Fibroblast of the aortic adventitia (primary cell): ENCODE results near the gene LITAFD. TPM values are rescaled to one million over a fixed set of nuclear protein-coding genes. Genes with fewer than 3 reads are reported as not detected.
"Not testable (repeated sequence)": the region's sequence is repeated elsewhere in the genome, so short reads cannot be mapped to it uniquely, and the experiment has no call there.

Experiments
- DNase-seq: peaks from one replicate; pipeline ENCODE4 v3.0.0-alpha.2; 2010; ENCODE audit warnings: low read depth
- H3K4me3 ChIP-seq: 2 replicates; pipeline ENCODE4 v1.5.1; 2011; ENCODE audit warnings: low read depth, mild to moderate bottlenecking, control low read depth, low read length, moderate library complexity
- CTCF ChIP-seq: IDR thresholded peaks from 2 replicates; pipeline ENCODE4 v1.5.1; 2011; ENCODE audit warnings: mild to moderate bottlenecking, low read length, control low read depth, inconsistent platforms; ENCODE audit not compliant: insufficient read depth
- total RNA-seq: library from RNA; depleted of rRNA; stranded (reverse); fragments of >200 nt; gene quantifications from 2 replicates; pipeline ENCODE4 v1.2.3, GENCODE V29; 2012; ENCODE audit warnings: low replicate concordance

Gene LITAFD
- total RNA-seq, 1 donor: not detected

DNA sequence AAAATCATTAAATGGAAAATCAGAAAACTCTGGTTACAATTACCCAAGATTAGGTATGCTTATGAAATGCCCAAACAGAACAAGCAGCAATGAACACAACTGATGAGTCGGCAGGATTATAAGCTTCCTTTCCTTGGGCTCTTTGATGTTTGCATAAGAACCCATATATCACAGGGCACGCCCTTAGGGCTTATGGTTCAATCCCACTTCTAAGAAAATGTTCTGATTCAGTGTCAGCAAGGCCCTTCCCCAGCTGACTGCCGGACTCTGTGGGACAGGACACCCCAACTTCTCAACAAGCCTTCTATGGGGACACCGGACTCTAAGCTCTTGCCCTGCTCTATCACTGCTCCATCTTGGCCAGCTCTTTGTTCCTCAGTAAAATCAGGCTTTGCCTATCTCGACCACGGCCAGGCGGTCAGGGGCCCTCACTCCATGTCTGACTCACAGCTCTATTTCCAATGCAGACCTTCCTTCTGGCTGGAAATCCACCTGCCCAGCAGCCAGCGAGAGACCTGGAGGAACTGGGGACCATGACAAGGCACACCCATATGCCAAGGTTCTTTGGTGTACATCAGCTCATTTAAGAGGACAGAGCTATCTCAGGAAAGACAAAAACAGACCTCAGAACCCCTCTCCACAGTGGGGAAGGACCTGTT is 26.8 kb downstream of the LITAFD start:
- no peak for TF ChIP-seq CTCF
- no peak for DNase-seq
- H3K4me3 ChIP-seq: no peak overlapping the region

DNA sequence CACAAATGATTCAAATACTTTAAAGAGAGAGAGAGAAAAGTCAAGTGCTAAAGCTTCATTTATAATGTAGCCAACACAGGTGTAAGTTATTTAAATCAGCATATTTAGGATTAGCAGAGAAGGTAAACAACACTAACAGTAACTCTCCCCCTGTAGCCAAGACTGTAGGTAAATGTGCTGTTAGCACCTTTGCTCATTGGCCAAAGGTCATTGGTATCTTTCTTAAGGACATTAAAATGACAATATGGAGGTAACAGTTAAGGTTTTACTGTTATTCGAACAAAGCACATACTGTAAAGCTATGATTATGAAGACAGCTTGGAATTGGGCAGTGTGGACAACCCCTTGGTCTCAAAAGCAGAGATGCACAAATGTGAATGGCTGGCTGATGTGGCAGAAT is 28.7 kb downstream of the LITAFD start:
- H3K4me3 ChIP-seq: no peak overlapping the region
- TF ChIP-seq CTCF: no peak
- DNase-seq: no peak

DNA sequence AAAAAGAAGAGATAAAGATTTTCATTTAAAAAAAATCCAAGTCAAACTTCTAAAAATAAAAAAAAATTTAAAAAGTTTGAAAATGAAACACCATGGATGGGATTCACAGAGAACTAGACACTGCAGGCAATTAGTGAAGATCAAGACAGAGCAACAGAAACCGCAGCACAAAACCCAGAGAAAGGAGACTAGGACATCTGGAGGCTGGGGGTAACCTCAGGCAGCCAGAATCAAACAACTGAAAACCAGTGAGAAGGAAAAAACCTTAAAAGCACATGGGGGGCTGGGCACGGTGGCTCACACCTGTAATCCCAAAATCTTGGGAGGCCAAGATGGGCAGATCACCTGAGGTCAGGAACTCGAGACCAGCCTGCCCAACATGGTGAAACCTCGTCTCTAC is 30.6 kb downstream of the LITAFD start:
- DNase-seq: no peak
- no peak for TF ChIP-seq CTCF
- no peak overlapping the region for H3K4me3 ChIP-seq

DNA sequence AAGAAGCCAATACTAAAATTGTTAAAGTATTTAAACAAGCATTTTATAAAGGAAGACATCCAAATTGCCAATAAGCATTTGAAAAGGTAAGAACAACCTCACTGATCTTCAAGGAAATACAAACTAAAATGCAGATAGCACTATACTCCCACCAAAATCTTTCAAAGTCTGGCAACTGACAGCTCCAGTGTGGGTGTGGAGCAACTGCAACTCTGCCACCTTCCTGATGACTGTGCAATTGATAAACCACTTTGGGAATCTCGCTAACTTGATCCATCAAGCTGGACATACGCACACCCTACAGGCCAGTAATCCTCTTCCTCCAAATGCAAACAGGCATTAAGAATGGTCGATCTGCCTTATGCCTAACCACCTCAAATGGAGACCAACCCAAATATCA is 31.9 kb downstream of the LITAFD start:
- no peak for TF ChIP-seq CTCF
- H3K4me3 ChIP-seq: no peak overlapping the region
- no peak for DNase-seq

DNA sequence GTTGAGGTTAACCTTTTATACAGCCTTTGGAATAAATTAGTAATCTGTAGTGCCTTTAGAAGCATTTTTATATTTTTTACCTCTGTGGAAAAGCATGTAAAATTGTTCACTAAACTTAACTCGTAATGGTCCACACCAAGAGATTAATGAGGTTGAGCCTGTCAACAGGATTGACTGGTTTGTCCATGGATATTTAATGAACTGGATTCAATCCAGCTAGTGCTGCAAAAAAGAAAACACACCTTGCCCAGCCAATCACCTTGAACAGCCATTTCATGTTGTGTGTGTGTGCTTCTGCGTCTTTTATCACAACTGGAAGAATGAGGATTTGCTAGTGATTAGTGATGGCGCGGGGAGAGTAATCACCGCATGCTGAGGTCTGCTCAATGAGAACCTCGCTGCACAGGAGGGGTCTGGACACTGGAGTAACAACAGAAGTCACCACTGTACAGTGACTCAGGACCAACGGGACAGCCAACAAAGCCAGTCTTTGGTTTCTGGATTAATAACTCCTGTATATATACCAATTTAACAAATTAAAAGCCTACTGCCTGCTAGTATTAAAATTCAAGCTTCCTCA is 33.7 kb downstream of the LITAFD start:
- H3K4me3 ChIP-seq: no peak overlapping the region
- TF ChIP-seq CTCF: no peak
- DNase-seq: no peak

- TF ChIP-seq CTCF: no peak
- H3K4me3 ChIP-seq: no peak overlapping the region
- DNase-seq: no peak
These were observed 34.5 kb downstream of the LITAFD start for GRCh38 chr16:8916541-8917225.

DNA sequence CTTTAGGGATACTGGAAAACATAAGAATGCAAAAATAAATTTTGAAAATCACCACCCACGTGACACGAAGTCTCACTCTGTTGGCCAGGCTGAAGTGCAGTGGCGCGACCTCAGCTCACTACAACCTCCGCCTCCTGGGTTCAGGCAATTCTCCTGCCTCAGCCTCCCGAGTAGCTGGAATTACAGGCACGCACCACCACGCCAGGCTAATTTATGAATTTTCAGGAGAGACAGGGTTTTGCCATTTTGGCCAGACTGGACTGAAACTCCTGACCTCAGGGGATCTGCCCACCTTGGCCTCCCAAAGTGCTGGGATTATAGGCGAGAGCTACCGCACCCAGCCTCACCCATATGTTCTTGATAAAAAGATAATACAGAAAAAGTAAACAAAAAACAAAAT is 35.2 kb downstream of the LITAFD start:
- DNase-seq, H3K4me3 ChIP-seq: not testable (repeated sequence)
